Umbilical cord (tissue), 1 donor: ENCODE results near the gene PSG5. TPM values are rescaled to one million over a fixed set of nuclear protein-coding genes. Genes with fewer than 3 reads are reported as not detected.

Experiments used
- total RNA-seq: library from RNA; depleted of rRNA; stranded (reverse); fragments of >200 nt; gene quantifications from one replicate; pipeline ENCODE4 v1.2.3, GENCODE V29; 2014; ENCODE audit warnings: low replicate concordance; ENCODE audit not compliant: insufficient read depth

PSG5 gene
- total RNA-seq, 1 donor from 2014 or later: 18.8 TPM

Other genes starting within 250 kb of the PSG5 start
- 3.6 TPM for gene PSG7, start 249.3 kb downstream of the PSG5 start, total RNA-seq
- gene PSG11, start 160.1 kb downstream of the PSG5 start, total RNA-seq: 3.9 TPM
- 22.9 TPM for gene PSG2, start 103.8 kb downstream of the PSG5 start, total RNA-seq
- gene PSG4, start 19.1 kb upstream of the PSG5 start, total RNA-seq: 17.8 TPM
- 1.7 TPM for gene PSG9, start 83.0 kb upstream of the PSG5 start, total RNA-seq
- gene CD177, start 167.2 kb upstream of the PSG5 start, total RNA-seq: 1.2 TPM
- gene TEX101, start 228.4 kb upstream of the PSG5 start, total RNA-seq: not detected